Measurements from ENCODE around the gene GCFC2. TPM values are rescaled to one million over a fixed set of nuclear protein-coding genes. Genes with fewer than 3 reads are reported as not detected.
"Not testable (repeated sequence)": the region's sequence is repeated elsewhere in the genome, so short reads cannot be mapped to it uniquely, and the experiment has no call there.

The GCFC2 gene
- total RNA-seq, 6 experiments from 2014 or later, result 9.8 to 16.0 (median 13.0) TPM

DNA sequence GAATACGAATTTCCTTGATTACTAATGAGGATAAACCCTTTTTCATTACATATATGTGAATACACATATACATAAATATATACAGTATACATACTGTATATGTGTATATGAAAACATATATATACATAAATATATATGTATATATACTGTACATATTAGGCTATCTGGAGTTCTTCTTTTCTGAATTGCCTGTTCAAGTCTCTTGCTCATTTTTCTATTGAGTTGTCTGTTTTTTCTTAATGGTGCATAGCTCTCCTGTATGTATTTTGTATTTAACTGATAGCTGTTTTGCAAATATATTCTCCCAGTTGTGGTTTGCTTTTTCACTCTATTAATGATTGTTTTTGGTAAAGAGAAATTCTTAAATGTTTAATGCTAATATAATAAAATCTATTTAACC, 8.9 kb upstream of the GCFC2 start:
- TF ChIP-seq, protein P1, sequence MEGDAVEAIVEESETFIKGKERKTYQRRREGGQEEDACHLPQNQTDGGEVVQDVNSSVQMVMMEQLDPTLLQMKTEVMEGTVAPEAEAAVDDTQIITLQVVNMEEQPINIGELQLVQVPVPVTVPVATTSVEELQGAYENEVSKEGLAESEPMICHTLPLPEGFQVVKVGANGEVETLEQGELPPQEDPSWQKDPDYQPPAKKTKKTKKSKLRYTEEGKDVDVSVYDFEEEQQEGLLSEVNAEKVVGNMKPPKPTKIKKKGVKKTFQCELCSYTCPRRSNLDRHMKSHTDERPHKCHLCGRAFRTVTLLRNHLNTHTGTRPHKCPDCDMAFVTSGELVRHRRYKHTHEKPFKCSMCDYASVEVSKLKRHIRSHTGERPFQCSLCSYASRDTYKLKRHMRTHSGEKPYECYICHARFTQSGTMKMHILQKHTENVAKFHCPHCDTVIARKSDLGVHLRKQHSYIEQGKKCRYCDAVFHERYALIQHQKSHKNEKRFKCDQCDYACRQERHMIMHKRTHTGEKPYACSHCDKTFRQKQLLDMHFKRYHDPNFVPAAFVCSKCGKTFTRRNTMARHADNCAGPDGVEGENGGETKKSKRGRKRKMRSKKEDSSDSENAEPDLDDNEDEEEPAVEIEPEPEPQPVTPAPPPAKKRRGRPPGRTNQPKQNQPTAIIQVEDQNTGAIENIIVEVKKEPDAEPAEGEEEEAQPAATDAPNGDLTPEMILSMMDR (IDR thresholded peaks at IDR 0.05), result no peak
- peaks cover 19% of the 10 kb centered on the region for H3K27me3 Mint-ChIP-seq (ENCODE audit: insufficient read depth)
- no peaks in the 10 kb centered on the region for H3K36me3 Mint-ChIP-seq (ENCODE audit: low read depth)
- no peak for DNase-seq
- peaks cover 6% of the 10 kb centered on the region for H3K4me1 Mint-ChIP-seq (ENCODE audit: low read depth)
- H3K27ac Mint-ChIP-seq, result no peak overlapping the region
- H3K9me3 Mint-ChIP-seq, result no peaks in the 10 kb centered on the region
- H3K4me3 Mint-ChIP-seq, result no peak overlapping the region

DNA sequence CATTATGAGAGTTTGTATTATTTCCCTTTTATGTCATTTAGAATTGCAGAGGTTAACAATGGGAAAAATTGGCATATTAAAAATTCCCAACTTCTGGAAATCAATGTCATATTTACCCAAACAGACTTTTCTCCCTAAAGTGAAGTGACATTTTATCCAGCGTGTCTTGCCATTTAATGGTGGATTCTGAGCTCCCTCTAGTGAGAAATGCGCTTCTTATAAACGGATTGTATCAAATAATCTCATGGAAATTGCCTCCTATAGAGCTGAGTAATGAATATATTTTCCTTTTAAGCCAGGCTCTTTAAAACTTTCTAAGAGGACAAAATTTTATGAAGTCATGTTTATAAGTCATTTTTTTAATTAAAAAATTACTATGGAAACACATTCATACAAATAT, 5.7 kb upstream of the GCFC2 start:
- Mint-ChIP-seq H3K4me3 (no peak overlapping the region), H3K4me1 (ENCODE audit: low read depth) (peaks cover 8% of the 10 kb centered on the region), H3K27me3 (ENCODE audit: insufficient read depth) (peaks cover 7% of the 10 kb centered on the region), H3K9me3 (no peaks in the 10 kb centered on the region), H3K27ac (no peak overlapping the region), H3K36me3 (ENCODE audit: low read depth) (no peaks in the 10 kb centered on the region)
- TF ChIP-seq, protein P1 (IDR thresholded peaks at IDR 0.05), result peak; percentile 27; the same call in 1 of the 2 replicates
- DNase-seq, result no peak

DNA sequence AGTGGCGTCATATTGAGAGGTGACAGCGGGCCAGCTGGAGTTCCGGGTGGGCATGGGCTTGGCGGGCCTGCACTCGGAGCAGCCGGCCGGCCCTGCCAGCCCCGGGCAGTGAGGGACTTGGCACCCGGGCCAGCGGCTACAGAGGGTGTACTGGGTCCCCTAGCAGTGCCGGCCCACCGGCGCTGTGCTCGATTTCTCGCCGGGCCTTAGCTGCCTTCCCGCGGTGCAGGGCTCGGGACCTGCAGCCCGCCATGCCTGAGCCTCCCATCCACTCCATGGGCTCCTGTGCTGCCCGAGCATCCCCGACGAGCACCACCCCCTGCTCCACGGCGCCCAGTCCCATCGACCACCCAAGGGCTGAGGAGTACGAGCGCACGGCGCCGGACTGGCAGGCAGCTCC, 875 bp upstream of the GCFC2 start:
- H3K4me3 Mint-ChIP-seq; H3K36me3 Mint-ChIP-seq (ENCODE audit: low read depth); DNase-seq; H3K27me3 Mint-ChIP-seq (ENCODE audit: insufficient read depth); H3K9me3 Mint-ChIP-seq: not testable (repeated sequence)
- peak overlapping the region; percentile 96; the same call in 1 of the 2 replicates for H3K27ac Mint-ChIP-seq
- H3K4me1 Mint-ChIP-seq (ENCODE audit: low read depth), result peaks cover 37% of the 10 kb centered on the region

DNA sequence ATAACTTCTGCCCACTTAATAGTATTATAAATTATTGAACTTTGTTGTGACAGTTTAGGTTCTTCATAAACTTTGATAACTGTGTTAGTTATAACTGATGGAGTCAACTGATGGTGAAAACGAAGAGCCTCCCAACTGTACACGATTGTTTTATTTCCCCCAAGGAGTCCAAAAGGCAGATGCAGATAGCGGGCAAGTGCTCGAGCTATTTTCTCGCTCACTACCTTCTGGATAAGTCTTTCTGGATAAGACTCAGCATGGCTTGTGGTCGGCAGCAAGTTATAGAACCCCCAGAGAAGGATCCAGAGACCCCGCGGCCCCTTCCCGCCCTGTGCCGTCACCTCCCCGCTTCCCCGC, 517 bp downstream of the GCFC2 start:
- no peaks in the 10 kb centered on the region; the same call in 1 of the 2 replicates for H3K27me3 Mint-ChIP-seq (ENCODE audit: insufficient read depth)

DNA sequence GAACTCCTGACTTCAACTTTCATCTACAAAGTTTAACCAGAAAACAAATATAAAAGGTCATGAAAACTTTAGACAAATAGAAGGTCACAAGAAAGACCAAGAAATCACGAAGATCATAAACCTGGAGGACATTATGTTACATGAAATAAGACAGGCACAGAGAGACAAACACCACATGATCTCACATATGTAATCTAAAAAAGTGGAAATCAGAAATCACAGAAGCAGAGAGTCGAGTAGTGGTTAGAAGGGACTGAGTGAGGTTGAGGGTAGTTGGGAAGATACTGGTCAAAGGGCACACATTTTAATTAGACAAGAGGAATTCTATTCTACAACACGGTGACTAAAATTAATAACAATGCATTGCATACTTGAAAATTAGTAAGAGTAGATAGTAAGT, 1.4 kb downstream of the GCFC2 start:
- peak overlapping the region; percentile 5 for H3K27ac Mint-ChIP-seq
- H3K9me3 Mint-ChIP-seq, result no peaks in the 10 kb centered on the region
- peaks cover 2% of the 10 kb centered on the region for H3K36me3 Mint-ChIP-seq (ENCODE audit: low read depth)
- TF ChIP-seq, protein P1 (IDR thresholded peaks at IDR 0.05), result no peak
- peaks cover 40% of the 10 kb centered on the region for H3K4me1 Mint-ChIP-seq (ENCODE audit: low read depth)
- no peak for DNase-seq
- H3K4me3 Mint-ChIP-seq, result peak overlapping the region; percentile 74
- H3K27me3 Mint-ChIP-seq (ENCODE audit: insufficient read depth), result no peaks in the 10 kb centered on the region; the same call in 1 of the 2 replicates

More for the DNA sequence above, 517 bp downstream of the GCFC2 start:
- Mint-ChIP-seq H3K36me3 (ENCODE audit: low read depth) (no peaks in the 10 kb centered on the region), H3K9me3 (no peaks in the 10 kb centered on the region), H3K27ac (peak overlapping the region; percentile 96), H3K4me3 (peak overlapping the region; percentile 95), H3K4me1 (ENCODE audit: low read depth) (peaks cover 48% of the 10 kb centered on the region)
- TF ChIP-seq, protein P1 (IDR thresholded peaks at IDR 0.05), result no peak
- DNase-seq, result no peak

DNA sequence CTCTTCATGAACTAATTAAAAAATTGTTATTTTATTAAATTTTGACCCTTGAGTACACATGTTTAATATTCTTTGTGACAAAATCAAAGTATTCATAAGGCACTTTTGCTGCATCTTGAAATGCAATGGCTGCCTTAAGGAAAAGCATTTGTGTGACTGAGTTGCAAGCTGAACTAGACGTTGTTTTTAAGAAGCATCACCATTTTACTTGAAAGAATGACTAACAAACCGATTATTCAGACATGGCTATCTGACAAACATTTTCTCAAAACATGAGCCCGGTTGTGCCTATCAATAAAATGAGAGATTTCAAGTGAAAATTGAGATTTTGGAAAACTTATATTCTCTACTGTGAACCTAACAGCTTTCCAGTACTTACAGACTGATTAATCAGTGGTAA, 2.8 kb downstream of the GCFC2 start:
- no peaks in the 10 kb centered on the region; the same call in 1 of the 2 replicates for H3K27me3 Mint-ChIP-seq (ENCODE audit: insufficient read depth)
- H3K4me1 Mint-ChIP-seq (ENCODE audit: low read depth), result peaks cover 40% of the 10 kb centered on the region
- no peaks in the 10 kb centered on the region for H3K9me3 Mint-ChIP-seq
- no peak for DNase-seq
- peaks cover 11% of the 10 kb centered on the region for H3K36me3 Mint-ChIP-seq (ENCODE audit: low read depth)
- peak overlapping the region; percentile 42; the same call in 1 of the 2 replicates for H3K27ac Mint-ChIP-seq
- TF ChIP-seq, protein P1 (IDR thresholded peaks at IDR 0.05), result no peak
- peak overlapping the region; percentile 76 for H3K4me3 Mint-ChIP-seq

Data from HFFc6 (cell line).